ENCODE data around the gene TDRD9. TPM values are rescaled to one million over a fixed set of nuclear protein-coding genes. Genes with fewer than 3 reads are reported as not detected.

Gene TDRD9
- polyA plus RNA-seq, 1 experiment: 2.2 TPM

- Histone ChIP-seq H3K4me3 (ENCODE audit: low read depth, low read length) (no peak overlapping the region), H3K36me3 (ENCODE audit: control insufficient read depth, insufficient read depth, low read length) (no peaks in the 10 kb centered on the region), H3K27me3 (ENCODE audit: control insufficient read depth, insufficient read depth, low read length) (no peaks in the 10 kb centered on the region)
- CTCF ChIA-PET: interaction anchor here (0.6 to 3.8 kb wide), 7 partner anchors 11 to 547 kb away, joined by 3 to 31 read pairs (median 4); no protein-coding TSS in a partner anchor
- POLR2A ChIA-PET: no interaction called here
- TF ChIP-seq, protein P1, sequence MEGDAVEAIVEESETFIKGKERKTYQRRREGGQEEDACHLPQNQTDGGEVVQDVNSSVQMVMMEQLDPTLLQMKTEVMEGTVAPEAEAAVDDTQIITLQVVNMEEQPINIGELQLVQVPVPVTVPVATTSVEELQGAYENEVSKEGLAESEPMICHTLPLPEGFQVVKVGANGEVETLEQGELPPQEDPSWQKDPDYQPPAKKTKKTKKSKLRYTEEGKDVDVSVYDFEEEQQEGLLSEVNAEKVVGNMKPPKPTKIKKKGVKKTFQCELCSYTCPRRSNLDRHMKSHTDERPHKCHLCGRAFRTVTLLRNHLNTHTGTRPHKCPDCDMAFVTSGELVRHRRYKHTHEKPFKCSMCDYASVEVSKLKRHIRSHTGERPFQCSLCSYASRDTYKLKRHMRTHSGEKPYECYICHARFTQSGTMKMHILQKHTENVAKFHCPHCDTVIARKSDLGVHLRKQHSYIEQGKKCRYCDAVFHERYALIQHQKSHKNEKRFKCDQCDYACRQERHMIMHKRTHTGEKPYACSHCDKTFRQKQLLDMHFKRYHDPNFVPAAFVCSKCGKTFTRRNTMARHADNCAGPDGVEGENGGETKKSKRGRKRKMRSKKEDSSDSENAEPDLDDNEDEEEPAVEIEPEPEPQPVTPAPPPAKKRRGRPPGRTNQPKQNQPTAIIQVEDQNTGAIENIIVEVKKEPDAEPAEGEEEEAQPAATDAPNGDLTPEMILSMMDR (IDR thresholded peaks at IDR 0.05; ENCODE audit: insufficient read depth, low read depth, low read length): no peak
- no peak for DNase-seq (ENCODE audit: low read depth)
Observed at GRCh38 chr14:104093366-104094055, 165.3 kb downstream of the TDRD9 start.

- TF ChIP-seq, protein P1 (IDR thresholded peaks at IDR 0.05; ENCODE audit: insufficient read depth, low read depth, low read length): no peak
- no peak for DNase-seq (ENCODE audit: low read depth)
- Histone ChIP-seq H3K4me3 (ENCODE audit: low read depth, low read length) (no peak overlapping the region), H3K27me3 (ENCODE audit: control insufficient read depth, insufficient read depth, low read length) (no peaks in the 10 kb centered on the region), H3K36me3 (ENCODE audit: control insufficient read depth, insufficient read depth, low read length) (no peaks in the 10 kb centered on the region)
- CTCF ChIA-PET: interaction anchor here (0.6 to 3.8 kb wide), 8 partner anchors 10 to 546 kb away, joined by 3 to 31 read pairs (median 4); no protein-coding TSS in a partner anchor
- POLR2A ChIA-PET: no interaction called here
Observed at GRCh38 chr14:104094056-104094708, 165.9 kb downstream of the TDRD9 start.

DNA sequence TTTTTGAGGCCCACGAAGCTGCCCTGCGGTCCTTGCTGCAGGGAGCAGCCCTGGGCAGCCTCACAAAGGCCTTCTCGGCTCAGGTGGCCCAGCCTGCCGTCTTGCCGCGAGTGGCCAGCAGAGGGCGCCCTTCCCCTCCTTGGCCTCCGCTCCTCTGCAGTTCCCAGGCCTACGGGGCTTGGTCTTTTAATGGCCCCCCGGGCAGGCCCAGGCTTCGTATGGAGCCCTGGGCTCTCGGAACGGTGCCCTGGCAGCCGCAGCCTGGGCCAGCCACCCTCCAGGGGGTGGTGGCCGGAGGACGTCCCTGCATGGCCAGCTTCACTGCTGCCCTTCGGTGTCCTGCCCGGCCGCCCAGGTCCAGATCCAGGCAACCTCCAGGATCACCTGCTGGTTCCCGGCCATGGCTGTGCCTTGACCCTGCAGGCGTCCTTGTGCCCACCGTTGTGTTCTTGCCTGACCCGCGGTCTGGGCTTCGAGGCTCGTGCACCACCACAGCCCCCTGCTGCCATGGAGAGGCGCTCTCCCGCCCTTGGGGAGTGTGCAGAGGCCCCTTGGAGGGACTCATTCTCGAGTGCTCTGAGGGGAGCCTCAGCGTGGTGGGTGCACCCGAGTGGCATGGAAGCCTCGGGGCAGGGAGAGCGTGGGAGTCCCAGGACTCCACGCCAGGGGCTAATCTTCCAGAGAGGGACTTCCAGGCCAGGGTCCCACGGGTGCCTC lies 166.6 kb downstream of the TDRD9 start:
- H3K27me3 ChIP-seq (ENCODE audit: control insufficient read depth, insufficient read depth, low read length): no peaks in the 10 kb centered on the region
- no peak overlapping the region for H3K4me3 ChIP-seq (ENCODE audit: low read depth, low read length)
- no peak for DNase-seq (ENCODE audit: low read depth)
- POLR2A ChIA-PET: no interaction called here
- TF ChIP-seq, protein P1 (IDR thresholded peaks at IDR 0.05; ENCODE audit: insufficient read depth, low read depth, low read length): peak; percentile 90
- CTCF ChIA-PET: interaction anchor here (0.7 to 3.8 kb wide), 7 partner anchors 9 to 546 kb away, joined by 3 to 31 read pairs (median 4); no protein-coding TSS in a partner anchor
- no peaks in the 10 kb centered on the region for H3K36me3 ChIP-seq (ENCODE audit: control insufficient read depth, insufficient read depth, low read length)

DNA sequence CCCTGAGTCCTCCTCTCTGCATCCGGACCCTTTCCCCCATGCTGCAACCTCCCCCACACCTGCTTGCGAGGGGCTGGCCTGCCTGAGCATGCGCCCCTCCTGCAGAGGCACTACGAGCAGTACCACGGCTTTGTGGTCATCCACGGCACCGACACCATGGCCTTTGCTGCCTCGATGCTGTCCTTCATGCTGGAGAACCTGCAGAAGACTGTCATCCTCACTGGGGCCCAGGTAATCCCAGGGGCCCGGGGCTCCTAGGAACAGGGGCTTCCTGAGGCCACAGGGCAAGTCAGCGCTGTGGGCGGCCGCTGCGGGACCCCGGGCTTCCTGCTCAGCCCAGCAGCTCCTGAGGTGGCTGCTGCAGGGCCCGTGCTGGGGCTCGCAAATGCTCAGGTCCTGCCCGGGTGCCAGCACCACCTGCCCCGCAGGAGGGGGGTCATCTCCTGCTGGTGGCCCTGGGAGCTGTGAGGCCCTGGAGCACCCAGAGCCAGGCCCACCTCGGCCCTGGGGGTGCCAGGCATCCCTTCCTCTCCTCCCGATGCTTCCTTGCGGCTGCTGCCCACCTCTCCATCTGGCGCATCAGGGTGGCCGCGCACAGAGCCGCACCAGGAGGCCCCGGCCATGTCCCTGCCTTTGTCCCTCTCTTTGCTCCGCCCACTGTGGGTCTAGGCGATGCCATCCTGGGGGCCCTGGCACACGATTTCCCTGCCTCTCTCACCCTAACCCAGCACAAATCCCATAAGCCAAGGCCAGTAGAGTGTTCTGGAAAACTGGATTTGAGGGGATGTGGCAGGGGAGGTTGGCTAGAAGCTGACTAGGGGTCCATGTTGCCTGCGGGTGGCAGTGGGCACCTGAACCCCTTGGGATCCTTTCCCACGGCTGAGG lies 167.4 kb downstream of the TDRD9 start:
- Histone ChIP-seq H3K36me3 (ENCODE audit: control insufficient read depth, insufficient read depth, low read length) (no peaks in the 10 kb centered on the region), H3K4me3 (ENCODE audit: low read depth, low read length) (no peak overlapping the region), H3K27me3 (ENCODE audit: control insufficient read depth, insufficient read depth, low read length) (peaks cover 2% of the 10 kb centered on the region; the same call in 1 of the 2 replicates)
- TF ChIP-seq, protein P1 (IDR thresholded peaks at IDR 0.05; ENCODE audit: insufficient read depth, low read depth, low read length): no peak
- no peak for DNase-seq (ENCODE audit: low read depth)
- ChIA-PET POLR2A (no interaction called here), CTCF (interaction anchor here (0.7 to 3.8 kb wide), 5 partner anchors 18 to 545 kb away, joined by 3 to 31 read pairs (median 9); no protein-coding TSS in a partner anchor)
